Activated naive CD4-positive, alpha-beta T cell treated with anti-CD3 and anti-CD28 coated beads for 36 hours (primary cell): ENCODE data around the gene ATP13A2. TPM values are rescaled to one million over a fixed set of nuclear protein-coding genes. Genes with fewer than 3 reads are reported as not detected.
A peak's percentile ranks its signal among the peaks of the same experiment; 100 is the strongest.

ENCODE experiments used
- CTCF ChIA-PET: fragments of 350-600 bp; sonication (Branson Sonifier 250); formaldehyde crosslinking; loops from one replicate; lab custom pipeline; 2021; ENCODE audit warnings: antibody characterized with exemption; lab: Charles Lee
- DNase-seq: peaks from one replicate; pipeline ENCODE4 v3.0.0-alpha.2; 2020
- H3K27ac Mint-ChIP-seq: one replicate; pipeline ENCODE4 v1.8.0; 2021; ENCODE audit warnings: mild to moderate bottlenecking, mixed read lengths
- H3K27me3 Mint-ChIP-seq: one replicate; pipeline ENCODE4 v1.8.0; 2021; ENCODE audit warnings: low read depth, mixed read lengths
- H3K36me3 Mint-ChIP-seq: one replicate; pipeline ENCODE4 v1.8.0; 2021; ENCODE audit warnings: low read depth, mixed read lengths
- H3K4me1 Mint-ChIP-seq: one replicate; pipeline ENCODE4 v1.8.0; 2021; ENCODE audit warnings: low read depth, mixed read lengths
- H3K4me3 Mint-ChIP-seq: one replicate; pipeline ENCODE4 v1.8.0; 2021; ENCODE audit warnings: mild to moderate bottlenecking, moderate library complexity, mixed read lengths
- H3K9me3 Mint-ChIP-seq: one replicate; pipeline ENCODE4 v1.8.0; 2021; ENCODE audit warnings: mixed read lengths
- intact Hi-C: fragments of 100-400 bp; cut with micrococcal nuclease; formaldehyde crosslinking; loops from one replicate; pipeline ENCODE4 v1.15.1; 2023
- total RNA-seq, 2 experiments: library from RNA; stranded (reverse); gene quantifications; one replicate each; pipeline ENCODE4 v1.2.3, GENCODE V29; 2021

ATP13A2 gene
- 10 to 100 TPM; 23.6 to 25.0 TPM for total RNA-seq

- Mint-ChIP-seq H3K27ac (no peak within 1 kb of the TSS), H3K36me3 (no peaks in the 10 kb centered on the region), H3K4me1 (peaks cover 17% of the 10 kb centered on the region), H3K4me3 (peak within 1 kb of the TSS; percentile 81), H3K9me3 (no peaks in the 10 kb centered on the region), H3K27me3 (no peaks in the 10 kb centered on the region)
- CTCF ChIA-PET = no interaction called here
- DNase-seq = peak; percentile 77
- intact Hi-C loops = loop anchor here (1.0 to 5.0 kb wide), 2 partner anchors 43 to 49 kb away; partner anchors contain the start of gene SDHB
Observed at GRCh38 chr1:17011439-17012307, at the start of gene ATP13A2. TSS of gene ATP13A2 (minus strand) at chr1:17011928. CDS start at chr1:17011738, 190 bp downstream.

- Mint-ChIP-seq H3K4me1 (no peaks in the 10 kb centered on the region), H3K4me3 (no peak overlapping the region), H3K27me3 (peaks cover 5% of the 10 kb centered on the region), H3K36me3 (no peaks in the 10 kb centered on the region), H3K27ac (no peak overlapping the region), H3K9me3 (no peaks in the 10 kb centered on the region)
- intact Hi-C loops = no loop called here
- no peak for DNase-seq
- CTCF ChIA-PET = interaction anchor here (1.8 kb wide), 1 partner anchor 13 kb away, joined by 9 read pairs; no protein-coding TSS in a partner anchor
Observed at GRCh38 chr1:17061486-17061885, 49.8 kb upstream of the ATP13A2 start.

- intact Hi-C loops = no loop called here
- Mint-ChIP-seq H3K9me3 (no peaks in the 10 kb centered on the region), H3K36me3 (no peaks in the 10 kb centered on the region), H3K27me3 (peaks cover 5% of the 10 kb centered on the region), H3K4me3 (no peak overlapping the region), H3K27ac (no peak overlapping the region), H3K4me1 (no peaks in the 10 kb centered on the region)
- DNase-seq = no peak
- CTCF ChIA-PET = no interaction called here
Observed at GRCh38 chr1:17060306-17060749, 48.6 kb upstream of the ATP13A2 start.

GRCh38 chr1:17059391-17060305, 47.9 kb upstream of the ATP13A2 start:
- DNase-seq = peak; percentile 51
- intact Hi-C loops = loop anchor here (2.0 to 10.0 kb wide), 2 partner anchors 177 to 1535 kb away; partner anchors contain the start of genes CASP9 and DNAJC16
- Mint-ChIP-seq H3K27me3 (peaks cover 5% of the 10 kb centered on the region), H3K4me3 (no peak overlapping the region), H3K4me1 (no peaks in the 10 kb centered on the region), H3K9me3 (no peaks in the 10 kb centered on the region), H3K36me3 (no peaks in the 10 kb centered on the region), H3K27ac (no peak overlapping the region)
- CTCF ChIA-PET = no interaction called here

- peaks cover 12% of the 10 kb centered on the region for H3K4me1 Mint-ChIP-seq
- H3K36me3 Mint-ChIP-seq = peaks cover 5% of the 10 kb centered on the region
- H3K27me3 Mint-ChIP-seq = peaks cover 5% of the 10 kb centered on the region
- CTCF ChIA-PET = interaction anchor here (0.8 kb wide), 1 partner anchor 9 kb away, joined by 4 read pairs; no protein-coding TSS in a partner anchor
- intact Hi-C loops = loop anchor here (10.0 kb wide), 1 partner anchor 1532 kb away; the partner anchor contains the start of genes CASP9 and DNAJC16
- DNase-seq = no peak
- H3K9me3 Mint-ChIP-seq = no peaks in the 10 kb centered on the region
- H3K4me3 Mint-ChIP-seq = no peak overlapping the region
- no peak overlapping the region for H3K27ac Mint-ChIP-seq
Observed at GRCh38 chr1:17056551-17056950, 44.8 kb upstream of the ATP13A2 start.

- DNase-seq = no peak
- H3K27me3 Mint-ChIP-seq = peaks cover 5% of the 10 kb centered on the region
- H3K4me1 Mint-ChIP-seq = peaks cover 19% of the 10 kb centered on the region
- peaks cover 5% of the 10 kb centered on the region for H3K36me3 Mint-ChIP-seq
- no peak overlapping the region for H3K27ac Mint-ChIP-seq
- no peaks in the 10 kb centered on the region for H3K9me3 Mint-ChIP-seq
- CTCF ChIA-PET = no interaction called here
- intact Hi-C loops = loop anchor here (2.0 to 10.0 kb wide), 2 partner anchors 381 to 1531 kb away; partner anchors contain the start of genes CASP9 and DNAJC16
- no peak overlapping the region for H3K4me3 Mint-ChIP-seq
Observed at GRCh38 chr1:17055801-17056200, 44.1 kb upstream of the ATP13A2 start.

- Mint-ChIP-seq H3K4me1 (peaks cover 22% of the 10 kb centered on the region), H3K36me3 (peaks cover 8% of the 10 kb centered on the region), H3K27me3 (peaks cover 5% of the 10 kb centered on the region), H3K27ac (peak within 1 kb of the TSS; percentile 91), H3K9me3 (no peaks in the 10 kb centered on the region), H3K4me3 (peak within 1 kb of the TSS; percentile 98)
- CTCF ChIA-PET = interaction anchor here (0.6 kb wide), 2 partner anchors 151 to 433 kb away, joined by 3 to 4 read pairs; no protein-coding TSS in a partner anchor
- intact Hi-C loops = loop anchor here (1.0 to 10.0 kb wide), 4 partner anchors 42 to 1529 kb away; partner anchors contain the start of genes CASP9 and DNAJC16
- peak; percentile 100 for DNase-seq
Observed at GRCh38 chr1:17053685-17054410, 42.1 kb upstream of the ATP13A2 start, which contains the start of gene SDHB. TSS of gene SDHB (minus strand) at chr1:17054032. CDS start at chr1:17054019, 13 bp downstream.

- peaks cover 22% of the 10 kb centered on the region for H3K4me1 Mint-ChIP-seq
- peak overlapping the region; percentile 91 for H3K27ac Mint-ChIP-seq
- intact Hi-C loops = loop anchor here (5.0 to 10.0 kb wide), 2 partner anchors 141 to 1528 kb away; partner anchors contain the start of genes CASP9 and DNAJC16
- H3K27me3 Mint-ChIP-seq = peaks cover 3% of the 10 kb centered on the region
- DNase-seq = no peak
- H3K9me3 Mint-ChIP-seq = no peaks in the 10 kb centered on the region
- CTCF ChIA-PET = interaction anchor here (0.6 kb wide), 1 partner anchor 150 kb away, joined by 3 read pairs; no protein-coding TSS in a partner anchor
- H3K36me3 Mint-ChIP-seq = peaks cover 8% of the 10 kb centered on the region
- peak overlapping the region; percentile 98 for H3K4me3 Mint-ChIP-seq
Observed at GRCh38 chr1:17053086-17053684, 41.5 kb upstream of the ATP13A2 start.

- Mint-ChIP-seq H3K4me1 (peaks cover 26% of the 10 kb centered on the region), H3K4me3 (peak overlapping the region; percentile 98), H3K27ac (peak overlapping the region; percentile 18), H3K9me3 (no peaks in the 10 kb centered on the region), H3K27me3 (no peaks in the 10 kb centered on the region), H3K36me3 (peaks cover 8% of the 10 kb centered on the region)
- intact Hi-C loops = loop anchor here (5.0 to 10.0 kb wide), 2 partner anchors 140 to 1528 kb away; partner anchors contain the start of genes CASP9 and DNAJC16
- CTCF ChIA-PET = no interaction called here
- DNase-seq = no peak
Observed at GRCh38 chr1:17052641-17053040, 40.9 kb upstream of the ATP13A2 start.

- peak overlapping the region; percentile 98 for H3K4me3 Mint-ChIP-seq
- no peak for DNase-seq
- no peaks in the 10 kb centered on the region for H3K27me3 Mint-ChIP-seq
- CTCF ChIA-PET = interaction anchor here (1.0 kb wide), 1 partner anchor 90 kb away, joined by 4 read pairs; no protein-coding TSS in a partner anchor
- peaks cover 8% of the 10 kb centered on the region for H3K36me3 Mint-ChIP-seq
- H3K4me1 Mint-ChIP-seq = peaks cover 26% of the 10 kb centered on the region
- peak overlapping the region; percentile 18 for H3K27ac Mint-ChIP-seq
- H3K9me3 Mint-ChIP-seq = no peaks in the 10 kb centered on the region
- intact Hi-C loops = loop anchor here (5.0 to 10.0 kb wide), 2 partner anchors 140 to 1527 kb away; partner anchors contain the start of genes CASP9 and DNAJC16
Observed at GRCh38 chr1:17052038-17052437, 40.3 kb upstream of the ATP13A2 start.
